PFSK-1 (cell line): Measurements from ENCODE around the gene LDB2.

ENCODE experiments used
- FOXP2 ChIP-seq: optimal IDR thresholded peaks from 2 replicates; pipeline ENCODE3; 2011; ENCODE audit warnings: borderline replicate concordance, control low read depth, inconsistent platforms; ENCODE audit not compliant: insufficient read depth; ENCODE audit errors: extremely low read length, extremely low read depth
- POLR2AphosphoS5 ChIP-seq: IDR thresholded peaks from 2 replicates; pipeline ENCODE4 v1.6.1; 2012; ENCODE audit warnings: low read depth, mild to moderate bottlenecking, control low read depth, low read length, moderate library complexity
- SIN3A ChIP-seq: IDR thresholded peaks from 2 replicates; pipeline ENCODE4 v1.6.1; 2012; ENCODE audit warnings: mild to moderate bottlenecking, low read length, moderate library complexity, borderline replicate concordance; ENCODE audit not compliant: insufficient read depth
- TAF1 ChIP-seq: IDR thresholded peaks from 2 replicates; pipeline ENCODE4 v1.6.1; 2012; ENCODE audit warnings: low read length, control low read depth, borderline replicate concordance; ENCODE audit not compliant: insufficient read depth
- TF ChIP-seq, protein P1 (sequence below), 2 experiments: IDR thresholded peaks; 2 replicates each; pipeline versions ENCODE4 v1.6.1 to v1.8.0; 2011 to 2012; ENCODE audit warnings: low read depth in 2 of 2, low read length in 2 of 2, control low read depth in 1 of 2, inconsistent platforms in 1 of 2, mild to moderate bottlenecking in 1 of 2, moderate library complexity in 1 of 2; ENCODE audit not compliant: insufficient read depth in 1 of 2

Gene LDB2

DNA sequence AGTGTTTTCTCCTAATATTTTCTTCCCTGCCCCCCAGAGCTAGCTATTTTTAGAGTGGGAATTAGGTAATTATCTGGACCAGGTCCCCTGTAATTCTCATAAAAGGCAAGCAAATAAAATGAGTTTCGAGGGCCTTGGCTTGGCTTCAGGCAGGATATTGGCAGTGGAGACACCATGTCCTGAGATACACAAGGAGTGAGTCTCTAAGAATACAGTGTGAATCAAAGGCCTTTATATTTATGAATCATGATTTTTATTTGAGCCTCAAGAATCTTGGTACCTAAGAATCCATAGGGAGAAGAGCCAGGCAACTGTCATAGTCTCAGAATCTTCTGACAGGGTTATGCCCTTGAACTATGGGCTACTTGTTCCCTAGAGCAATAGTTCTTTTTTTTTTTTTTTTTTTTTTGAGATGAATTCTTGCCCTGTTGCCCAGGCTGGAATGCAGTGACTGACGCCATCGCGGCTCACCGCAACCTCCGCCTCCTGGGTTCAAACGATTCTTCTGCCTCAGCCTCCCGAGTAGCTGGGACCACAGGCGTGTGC lies 205.4 kb downstream of the LDB2 start:
- no peak for TF ChIP-seq TAF1
- TF ChIP-seq FOXP2, result no peak
- TF ChIP-seq, protein P1, sequence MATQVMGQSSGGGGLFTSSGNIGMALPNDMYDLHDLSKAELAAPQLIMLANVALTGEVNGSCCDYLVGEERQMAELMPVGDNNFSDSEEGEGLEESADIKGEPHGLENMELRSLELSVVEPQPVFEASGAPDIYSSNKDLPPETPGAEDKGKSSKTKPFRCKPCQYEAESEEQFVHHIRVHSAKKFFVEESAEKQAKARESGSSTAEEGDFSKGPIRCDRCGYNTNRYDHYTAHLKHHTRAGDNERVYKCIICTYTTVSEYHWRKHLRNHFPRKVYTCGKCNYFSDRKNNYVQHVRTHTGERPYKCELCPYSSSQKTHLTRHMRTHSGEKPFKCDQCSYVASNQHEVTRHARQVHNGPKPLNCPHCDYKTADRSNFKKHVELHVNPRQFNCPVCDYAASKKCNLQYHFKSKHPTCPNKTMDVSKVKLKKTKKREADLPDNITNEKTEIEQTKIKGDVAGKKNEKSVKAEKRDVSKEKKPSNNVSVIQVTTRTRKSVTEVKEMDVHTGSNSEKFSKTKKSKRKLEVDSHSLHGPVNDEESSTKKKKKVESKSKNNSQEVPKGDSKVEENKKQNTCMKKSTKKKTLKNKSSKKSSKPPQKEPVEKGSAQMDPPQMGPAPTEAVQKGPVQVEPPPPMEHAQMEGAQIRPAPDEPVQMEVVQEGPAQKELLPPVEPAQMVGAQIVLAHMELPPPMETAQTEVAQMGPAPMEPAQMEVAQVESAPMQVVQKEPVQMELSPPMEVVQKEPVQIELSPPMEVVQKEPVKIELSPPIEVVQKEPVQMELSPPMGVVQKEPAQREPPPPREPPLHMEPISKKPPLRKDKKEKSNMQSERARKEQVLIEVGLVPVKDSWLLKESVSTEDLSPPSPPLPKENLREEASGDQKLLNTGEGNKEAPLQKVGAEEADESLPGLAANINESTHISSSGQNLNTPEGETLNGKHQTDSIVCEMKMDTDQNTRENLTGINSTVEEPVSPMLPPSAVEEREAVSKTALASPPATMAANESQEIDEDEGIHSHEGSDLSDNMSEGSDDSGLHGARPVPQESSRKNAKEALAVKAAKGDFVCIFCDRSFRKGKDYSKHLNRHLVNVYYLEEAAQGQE (IDR thresholded peaks at IDR 0.05; ENCODE audit: insufficient read depth in 1 of 2, low read depth in 2 of 2, low read length in 2 of 2), result no peak
- no peak for TF ChIP-seq SIN3A
- no peak for TF ChIP-seq POLR2AphosphoS5

DNA sequence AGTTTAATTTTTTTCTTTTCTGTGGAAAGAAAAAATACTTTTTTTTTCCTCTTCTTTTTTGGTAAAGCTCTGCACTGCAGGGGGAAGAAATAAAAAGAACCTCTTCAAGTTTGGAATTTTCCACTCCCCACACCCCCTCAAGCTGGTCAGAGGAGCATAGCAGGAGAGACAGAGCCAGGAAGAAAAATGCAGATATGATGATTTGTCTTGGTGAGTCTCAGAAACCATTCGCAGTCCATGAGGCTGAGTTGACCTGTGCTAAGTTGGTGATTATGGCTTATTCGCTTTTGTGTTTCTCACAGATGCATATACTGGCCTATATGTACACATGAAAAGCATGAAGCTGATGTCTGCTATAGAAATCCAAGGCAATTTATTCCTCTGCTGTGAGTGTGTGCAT lies 205.9 kb downstream of the LDB2 start:
- no peak for TF ChIP-seq SIN3A

DNA sequence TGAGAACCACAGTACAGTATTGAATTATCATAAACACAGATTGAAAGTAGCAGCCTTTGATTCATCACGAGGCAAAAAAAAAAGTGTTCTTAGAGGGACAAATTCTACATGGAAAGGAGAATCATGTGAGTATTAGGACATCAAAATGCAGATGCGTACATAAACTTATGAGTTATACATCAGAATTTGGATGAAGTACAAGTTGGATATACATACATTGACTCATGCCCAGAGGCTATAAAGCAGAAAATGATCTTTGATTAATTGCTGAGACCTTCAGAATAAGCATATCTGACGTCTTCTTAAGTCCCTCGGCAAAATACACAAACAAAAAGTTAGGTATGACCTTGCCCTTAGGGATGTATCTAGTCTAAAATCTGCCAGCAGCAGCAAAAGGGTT lies 206.4 kb downstream of the LDB2 start:
- TF ChIP-seq, protein P1 (IDR thresholded peaks at IDR 0.05; ENCODE audit: insufficient read depth in 1 of 2, low read depth in 2 of 2, low read length in 2 of 2), result no peak
- TF ChIP-seq SIN3A (no peak), POLR2AphosphoS5 (no peak), FOXP2 (no peak), TAF1 (no peak)

DNA sequence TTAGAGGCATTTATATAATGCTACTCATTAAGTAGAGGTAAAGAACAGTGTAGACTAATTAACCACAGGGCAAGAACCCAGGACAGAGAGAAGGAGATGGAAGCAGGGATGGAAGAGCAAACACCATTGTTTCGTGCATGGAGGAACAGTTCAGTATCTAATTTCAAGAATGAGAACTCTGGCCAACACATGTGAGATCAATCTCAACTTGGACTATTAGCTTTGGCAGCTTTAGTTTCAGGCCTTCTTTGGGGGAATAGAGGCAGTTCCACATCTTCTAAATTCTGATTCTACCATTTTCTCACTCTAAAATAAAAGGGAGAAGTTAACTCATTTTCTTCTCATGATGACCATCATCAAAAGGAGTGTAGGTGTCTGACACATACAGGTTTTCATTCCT lies 207.0 kb downstream of the LDB2 start:
- no peak for TF ChIP-seq FOXP2
- no peak for TF ChIP-seq POLR2AphosphoS5
- no peak for TF ChIP-seq SIN3A
- TF ChIP-seq, protein P1 (IDR thresholded peaks at IDR 0.05; ENCODE audit: insufficient read depth in 1 of 2, low read depth in 2 of 2, low read length in 2 of 2), result no peak
- TF ChIP-seq TAF1, result no peak

DNA sequence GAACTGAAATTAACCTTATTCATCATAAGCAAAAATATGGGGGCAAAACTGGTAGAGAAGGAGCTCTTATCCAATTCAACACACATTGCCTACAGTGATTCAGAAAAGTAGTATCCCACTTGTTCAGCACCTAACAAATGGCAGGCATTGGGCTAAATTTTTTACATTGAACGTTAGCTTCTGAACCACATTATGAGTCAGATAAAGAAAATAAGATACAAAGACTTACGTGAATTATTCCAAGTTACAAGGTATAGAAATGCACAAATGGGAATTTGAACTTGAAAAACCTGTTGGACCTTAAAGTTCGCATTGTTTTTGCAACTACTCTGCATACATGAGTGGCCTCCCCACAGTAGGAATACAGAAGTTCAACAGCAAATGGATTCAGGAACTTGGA lies 210.6 kb downstream of the LDB2 start:
- TF ChIP-seq POLR2AphosphoS5, result no peak
- no peak for TF ChIP-seq FOXP2
- TF ChIP-seq TAF1, result no peak
- TF ChIP-seq, protein P1 (IDR thresholded peaks at IDR 0.05; ENCODE audit: insufficient read depth in 1 of 2, low read depth in 2 of 2, low read length in 2 of 2), result no peak
- no peak for TF ChIP-seq SIN3A
